Neural cell (in vitro differentiated cells): Measurements from ENCODE around the gene NT5DC3.

Experiments used
- EP300 ChIP-seq: fragments of 450-650 bp; conservative IDR thresholded peaks from 2 replicates; pipeline ENCODE4 v1.6.1; 2014; ENCODE audit warnings: antibody characterized with exemption, mild to moderate bottlenecking, moderate library complexity; ENCODE audit not compliant: poor library complexity, severe bottlenecking
- POLR2AphosphoS5 ChIP-seq: IDR thresholded peaks from 2 replicates; pipeline ENCODE4 v1.6.1; 2012
- TF ChIP-seq, protein P1 (sequence below): IDR thresholded peaks from 2 replicates; pipeline ENCODE4 v1.6.1; 2012; ENCODE audit warnings: borderline replicate concordance
- TF ChIP-seq, protein P2 (sequence below): fragments of 450-650 bp; IDR thresholded peaks from 2 replicates; pipeline ENCODE4 v1.5.1; 2014; ENCODE audit warnings: antibody characterized with exemption, mild to moderate bottlenecking, moderate library complexity; ENCODE audit not compliant: poor library complexity, severe bottlenecking

DNA sequence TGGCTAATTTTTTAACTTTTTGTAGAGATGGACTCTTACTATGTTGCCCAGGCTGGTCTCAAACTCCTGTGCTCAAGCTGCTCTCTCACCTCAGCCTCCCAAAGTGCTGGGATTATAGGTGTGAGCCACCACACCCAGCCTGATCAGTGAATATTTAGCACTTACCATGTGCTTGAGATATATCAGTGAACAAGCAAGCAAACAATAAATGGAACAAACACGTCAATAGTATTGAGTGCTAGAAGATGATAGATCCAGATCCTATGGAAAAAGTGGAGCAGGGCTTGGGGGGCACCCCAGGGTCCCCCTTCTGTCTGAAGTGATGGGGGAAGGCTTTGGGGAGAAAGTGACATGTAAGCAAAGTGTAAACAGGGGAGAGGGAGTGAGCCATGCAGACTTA, 83.8 kb downstream of the NT5DC3 start:
- TF ChIP-seq, protein P1, sequence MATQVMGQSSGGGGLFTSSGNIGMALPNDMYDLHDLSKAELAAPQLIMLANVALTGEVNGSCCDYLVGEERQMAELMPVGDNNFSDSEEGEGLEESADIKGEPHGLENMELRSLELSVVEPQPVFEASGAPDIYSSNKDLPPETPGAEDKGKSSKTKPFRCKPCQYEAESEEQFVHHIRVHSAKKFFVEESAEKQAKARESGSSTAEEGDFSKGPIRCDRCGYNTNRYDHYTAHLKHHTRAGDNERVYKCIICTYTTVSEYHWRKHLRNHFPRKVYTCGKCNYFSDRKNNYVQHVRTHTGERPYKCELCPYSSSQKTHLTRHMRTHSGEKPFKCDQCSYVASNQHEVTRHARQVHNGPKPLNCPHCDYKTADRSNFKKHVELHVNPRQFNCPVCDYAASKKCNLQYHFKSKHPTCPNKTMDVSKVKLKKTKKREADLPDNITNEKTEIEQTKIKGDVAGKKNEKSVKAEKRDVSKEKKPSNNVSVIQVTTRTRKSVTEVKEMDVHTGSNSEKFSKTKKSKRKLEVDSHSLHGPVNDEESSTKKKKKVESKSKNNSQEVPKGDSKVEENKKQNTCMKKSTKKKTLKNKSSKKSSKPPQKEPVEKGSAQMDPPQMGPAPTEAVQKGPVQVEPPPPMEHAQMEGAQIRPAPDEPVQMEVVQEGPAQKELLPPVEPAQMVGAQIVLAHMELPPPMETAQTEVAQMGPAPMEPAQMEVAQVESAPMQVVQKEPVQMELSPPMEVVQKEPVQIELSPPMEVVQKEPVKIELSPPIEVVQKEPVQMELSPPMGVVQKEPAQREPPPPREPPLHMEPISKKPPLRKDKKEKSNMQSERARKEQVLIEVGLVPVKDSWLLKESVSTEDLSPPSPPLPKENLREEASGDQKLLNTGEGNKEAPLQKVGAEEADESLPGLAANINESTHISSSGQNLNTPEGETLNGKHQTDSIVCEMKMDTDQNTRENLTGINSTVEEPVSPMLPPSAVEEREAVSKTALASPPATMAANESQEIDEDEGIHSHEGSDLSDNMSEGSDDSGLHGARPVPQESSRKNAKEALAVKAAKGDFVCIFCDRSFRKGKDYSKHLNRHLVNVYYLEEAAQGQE, result no peak
- no peak for TF ChIP-seq EP300
- TF ChIP-seq, protein P2, sequence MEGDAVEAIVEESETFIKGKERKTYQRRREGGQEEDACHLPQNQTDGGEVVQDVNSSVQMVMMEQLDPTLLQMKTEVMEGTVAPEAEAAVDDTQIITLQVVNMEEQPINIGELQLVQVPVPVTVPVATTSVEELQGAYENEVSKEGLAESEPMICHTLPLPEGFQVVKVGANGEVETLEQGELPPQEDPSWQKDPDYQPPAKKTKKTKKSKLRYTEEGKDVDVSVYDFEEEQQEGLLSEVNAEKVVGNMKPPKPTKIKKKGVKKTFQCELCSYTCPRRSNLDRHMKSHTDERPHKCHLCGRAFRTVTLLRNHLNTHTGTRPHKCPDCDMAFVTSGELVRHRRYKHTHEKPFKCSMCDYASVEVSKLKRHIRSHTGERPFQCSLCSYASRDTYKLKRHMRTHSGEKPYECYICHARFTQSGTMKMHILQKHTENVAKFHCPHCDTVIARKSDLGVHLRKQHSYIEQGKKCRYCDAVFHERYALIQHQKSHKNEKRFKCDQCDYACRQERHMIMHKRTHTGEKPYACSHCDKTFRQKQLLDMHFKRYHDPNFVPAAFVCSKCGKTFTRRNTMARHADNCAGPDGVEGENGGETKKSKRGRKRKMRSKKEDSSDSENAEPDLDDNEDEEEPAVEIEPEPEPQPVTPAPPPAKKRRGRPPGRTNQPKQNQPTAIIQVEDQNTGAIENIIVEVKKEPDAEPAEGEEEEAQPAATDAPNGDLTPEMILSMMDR, result no peak
- no peak for TF ChIP-seq POLR2AphosphoS5
